Myocyte (in vitro differentiated cells): Measurements from ENCODE around the gene LGR6. TPM values are rescaled to one million over a fixed set of nuclear protein-coding genes. Genes with fewer than 3 reads are reported as not detected.
A peak's percentile ranks its signal among the peaks of the same experiment; 100 is the strongest.

Source experiments
- DNase-seq: peaks from one replicate; pipeline ENCODE4 v3.0.0-alpha.2; 2012; ENCODE audit warnings: low read depth
- total RNA-seq: library from RNA; depleted of rRNA; stranded (reverse); fragments of >200 nt; gene quantifications from 2 replicates; pipeline ENCODE4 v1.2.3, GENCODE V29; 2014

LGR6 gene
- total RNA-seq, 1 donor from 2014 or later = 0.53 TPM

DNA sequence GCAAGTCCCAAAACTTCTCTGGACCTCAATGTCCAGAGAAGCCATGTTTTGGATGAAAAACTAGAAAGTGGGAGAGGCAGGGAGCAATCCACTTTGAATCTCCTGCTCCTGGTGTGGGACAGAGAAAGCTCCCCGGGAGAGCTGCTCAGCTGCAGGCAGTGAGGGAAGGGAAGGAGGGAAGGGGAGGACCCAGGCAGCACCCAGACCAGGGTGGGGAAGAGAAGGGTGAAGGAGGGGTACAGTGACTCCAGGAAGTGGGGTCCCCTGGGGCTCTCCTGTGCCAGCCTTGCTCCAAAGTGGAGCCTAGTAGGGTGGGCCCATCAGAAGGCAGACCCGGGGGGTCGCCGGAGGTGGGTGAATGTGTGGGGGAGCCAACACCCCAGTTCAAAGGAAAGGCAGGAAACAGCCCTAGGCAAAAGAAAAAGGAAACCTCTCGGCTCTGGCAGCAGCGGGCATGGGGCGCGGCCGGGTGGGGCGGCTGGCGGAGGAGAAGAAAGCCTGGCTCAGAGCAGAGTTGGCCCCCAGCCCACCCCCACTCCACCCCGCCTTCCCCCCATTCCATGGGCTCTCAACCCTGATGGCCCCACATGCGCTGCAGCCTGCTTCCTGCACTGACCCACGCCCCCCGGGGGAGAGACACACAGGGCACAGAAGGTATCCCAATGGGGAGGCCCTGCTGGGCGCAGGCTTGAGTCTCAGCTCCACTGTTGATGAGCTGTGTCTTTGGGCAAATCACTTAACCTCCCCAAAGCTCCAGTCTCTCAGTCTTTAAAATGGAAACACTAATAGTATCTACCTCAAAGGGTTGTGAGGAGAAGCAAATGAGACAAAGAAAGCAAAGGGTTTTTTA lies 5.7 kb downstream of the LGR6 start:
- DNase-seq = no peak

DNA sequence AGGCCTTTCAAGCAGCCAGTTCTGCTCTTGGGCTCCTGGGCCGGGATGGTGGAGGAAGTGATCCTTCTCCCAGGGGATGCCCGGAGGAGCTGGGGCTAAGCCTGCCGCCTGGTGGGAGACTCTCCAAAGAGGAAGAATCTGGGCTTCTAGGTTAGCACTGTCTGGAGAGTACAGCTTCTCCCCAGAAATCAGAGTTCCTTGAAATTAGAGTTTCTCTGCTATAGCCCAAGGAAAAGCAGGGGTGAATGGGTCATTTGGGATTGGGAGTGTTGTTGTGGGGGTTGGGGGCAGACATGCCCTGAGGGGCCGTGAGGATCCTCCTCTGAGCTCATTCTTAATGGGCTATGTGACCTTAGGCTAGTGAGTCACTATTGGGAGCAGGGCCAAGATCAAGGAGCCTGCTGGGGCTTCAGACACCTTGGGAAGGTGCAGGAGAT lies 6.5 kb downstream of the LGR6 start:
- DNase-seq = no peak

DNA sequence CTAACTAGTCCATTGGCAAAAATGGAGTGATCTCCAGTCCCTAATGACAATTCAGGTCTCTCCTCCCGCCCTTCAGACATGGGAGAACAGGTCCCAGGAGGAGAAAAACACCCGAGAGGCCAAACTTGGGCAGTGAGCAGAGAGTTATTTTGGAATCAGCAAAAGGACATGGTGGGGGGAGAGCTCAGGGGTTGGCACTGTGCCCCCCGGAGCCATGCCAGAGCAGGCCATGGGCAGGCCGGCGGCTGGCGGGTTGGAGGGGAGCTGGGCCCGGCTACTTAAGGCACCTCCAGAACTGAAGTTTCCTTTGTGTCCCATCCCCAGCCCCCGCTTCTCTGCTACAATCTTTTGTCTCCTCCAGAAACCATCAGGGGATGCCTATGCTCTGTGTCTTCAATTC lies 7.1 kb downstream of the LGR6 start:
- DNase-seq = no peak

DNA sequence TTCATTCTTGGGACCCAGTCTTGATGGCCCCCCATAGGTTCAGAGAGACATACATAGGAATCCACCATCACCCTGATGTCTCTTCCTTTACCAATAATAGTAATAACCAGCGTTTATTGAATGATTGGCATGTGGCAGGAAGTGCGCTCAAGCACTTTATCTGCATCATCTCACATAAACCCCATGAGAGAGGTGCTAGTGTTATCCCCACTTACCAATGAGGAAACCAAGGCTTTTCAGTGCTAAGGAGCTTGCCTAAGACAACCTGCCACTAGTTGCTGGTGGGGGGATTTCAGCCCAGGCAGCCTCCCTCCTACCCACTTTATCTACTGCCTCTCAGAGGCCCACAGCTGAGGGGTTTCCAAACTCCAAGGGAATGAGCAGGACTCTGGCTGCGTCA lies 7.7 kb downstream of the LGR6 start:
- DNase-seq = no peak

DNA sequence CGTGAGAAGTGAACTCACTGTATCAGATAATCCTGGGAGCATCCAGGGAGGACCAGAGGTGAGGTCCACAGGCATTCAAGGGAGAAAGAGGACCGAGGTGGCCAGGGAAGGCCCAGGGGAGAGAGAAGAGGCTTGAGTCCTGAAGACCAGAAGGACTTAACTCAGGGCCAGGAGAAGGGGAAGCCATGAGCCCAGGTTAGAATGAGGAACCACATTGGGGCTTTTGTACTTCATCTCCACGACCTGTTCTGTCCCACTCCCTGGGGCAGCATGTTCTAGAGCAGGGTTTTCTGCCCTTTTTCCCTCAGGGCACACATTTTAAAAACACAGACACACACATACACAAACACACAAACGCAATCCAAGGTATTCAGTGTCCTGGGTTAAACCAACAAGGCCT lies 8.4 kb downstream of the LGR6 start:
- DNase-seq = no peak

DNA sequence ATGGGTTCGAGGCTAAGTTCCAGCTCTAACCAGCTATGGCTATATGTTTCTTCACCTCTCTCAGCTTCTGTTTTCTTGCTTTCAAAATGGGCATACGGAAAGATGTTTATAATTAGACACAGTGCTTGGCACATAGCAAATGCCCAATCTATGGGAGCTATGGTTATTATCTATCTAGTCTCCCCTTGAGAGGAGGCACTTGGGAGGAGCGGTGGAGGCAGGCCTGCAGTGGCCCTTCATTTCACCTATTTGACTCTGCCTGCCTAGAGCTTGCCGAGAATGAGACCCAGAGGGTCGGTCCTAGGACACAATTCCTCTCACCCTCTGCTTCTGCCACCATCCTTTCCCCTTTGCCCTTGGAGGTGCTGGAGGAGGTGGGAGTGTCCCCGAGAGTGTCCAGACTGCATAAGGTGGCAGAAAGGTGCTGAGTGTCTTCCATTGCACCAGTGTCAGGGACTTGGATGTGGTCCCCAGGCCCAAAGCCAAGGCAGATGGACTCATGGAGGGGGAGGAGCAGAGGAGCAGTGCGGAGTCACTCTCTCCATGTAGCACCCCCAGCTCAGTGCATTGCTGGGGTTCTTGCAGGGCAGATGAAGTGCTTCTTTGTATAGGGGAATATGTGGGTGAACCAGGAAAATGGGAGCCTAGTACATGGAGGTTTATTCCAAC lies 9.0 kb downstream of the LGR6 start:
- DNase-seq = no peak

DNA sequence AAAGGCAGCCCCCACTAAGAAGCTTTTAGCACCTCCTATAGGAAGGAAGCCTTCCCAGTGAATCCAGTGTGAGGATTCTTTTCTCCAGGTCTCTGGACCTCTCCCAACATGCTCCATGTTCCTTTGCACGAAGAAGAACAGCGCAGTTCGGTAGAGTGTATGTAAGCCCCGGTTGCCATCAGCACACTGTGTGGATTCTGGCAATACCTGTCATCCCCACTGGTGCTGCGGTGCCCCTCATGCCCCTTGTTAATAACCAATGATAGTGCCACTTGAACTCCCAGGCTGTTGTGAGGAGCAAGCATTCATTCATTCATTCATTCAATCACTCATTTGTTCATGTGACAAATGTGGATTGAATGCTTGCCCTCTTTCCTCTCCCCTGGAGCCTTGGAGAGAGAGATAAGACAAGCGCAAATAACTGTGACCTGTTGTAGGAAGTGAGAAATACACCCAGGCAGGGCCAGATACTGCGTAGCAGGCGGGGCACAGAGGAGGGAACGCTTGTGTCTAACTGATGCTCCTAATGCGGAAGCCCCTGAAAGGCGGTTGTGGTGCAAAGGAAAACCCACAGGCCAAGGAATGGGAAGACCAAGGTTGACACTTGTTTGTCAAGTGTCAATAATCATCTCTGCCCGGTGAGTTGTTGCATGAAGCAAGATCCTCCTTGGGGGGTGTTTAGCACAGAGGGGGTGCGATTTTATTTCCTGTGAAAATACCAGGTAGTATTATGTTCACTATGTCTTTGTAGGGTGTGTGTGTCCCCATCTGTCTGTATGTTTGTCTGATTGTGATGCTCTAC lies 9.8 kb downstream of the LGR6 start:
- DNase-seq = no peak

DNA sequence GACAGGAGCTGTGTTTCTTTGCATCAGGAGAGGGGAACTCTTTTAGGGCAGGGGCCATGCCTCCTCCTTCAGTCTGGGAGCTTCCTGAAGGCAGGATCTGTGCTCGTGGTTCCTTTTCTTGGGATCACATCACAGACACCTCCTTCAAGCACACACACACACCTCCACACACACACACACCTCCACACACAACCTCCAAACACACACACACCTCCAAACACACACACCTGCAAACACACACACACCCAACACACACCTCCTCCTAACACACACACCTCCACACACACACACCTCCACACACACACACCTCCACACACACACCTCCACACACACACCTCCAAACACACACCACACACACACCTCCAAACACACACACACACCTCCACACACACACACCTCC lies 10.5 kb downstream of the LGR6 start:
- DNase-seq = no peak

DNA sequence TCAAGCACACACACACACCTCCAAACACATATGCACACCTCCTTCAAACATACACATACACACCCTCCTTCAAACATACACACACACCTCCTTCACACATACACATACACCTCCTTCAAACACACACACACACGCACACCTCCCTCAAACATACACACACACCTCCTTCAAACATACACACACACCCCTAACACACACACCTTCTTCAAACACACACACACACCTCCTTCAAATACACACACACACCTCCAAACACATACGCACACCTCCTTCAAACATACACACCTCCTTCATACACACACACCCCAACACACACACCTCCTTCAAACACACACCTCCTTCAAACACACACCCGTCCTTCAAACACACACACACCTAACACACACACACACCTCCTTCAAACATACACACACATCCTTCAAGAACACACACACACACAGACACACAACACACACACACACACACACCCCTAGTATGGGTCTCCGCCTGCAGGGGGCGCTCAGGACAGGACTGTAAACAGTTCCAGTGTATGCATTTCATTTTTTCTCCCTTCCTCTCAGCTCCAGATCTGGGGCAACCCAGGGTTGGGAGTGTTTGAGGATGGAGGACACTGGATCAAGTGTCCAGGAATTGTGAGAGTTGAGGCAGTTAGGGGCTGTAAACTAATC lies 12.1 kb downstream of the LGR6 start:
- DNase-seq = no peak

- peak; percentile 81 for DNase-seq
Measured at GRCh38 chr1:202207292-202207691, 13.7 kb downstream of the LGR6 start.

- no peak for DNase-seq
Measured at GRCh38 chr1:202208351-202208857, 14.8 kb downstream of the LGR6 start.

GRCh38 chr1:202210385-202210784 lies 16.8 kb downstream of the LGR6 start:
- peak; percentile 80 for DNase-seq

DNA sequence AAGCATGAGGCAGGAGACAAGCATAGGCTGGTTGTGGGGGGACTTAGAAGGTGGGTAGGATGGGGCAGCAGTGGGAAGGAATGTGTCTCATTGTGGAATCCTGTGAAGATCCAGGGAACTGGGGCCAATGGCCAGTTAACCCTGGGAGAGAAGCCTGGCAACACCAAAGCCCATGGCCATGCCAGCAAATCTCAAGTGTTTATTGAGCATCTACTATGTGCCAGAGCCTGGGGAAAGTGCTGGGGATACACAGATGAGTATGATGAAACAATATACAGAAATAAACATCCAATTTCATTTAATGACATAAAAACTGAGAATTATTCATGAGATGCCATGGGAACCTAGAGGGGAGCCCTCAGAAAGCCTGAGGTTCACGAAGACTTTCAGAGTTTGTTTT lies 17.4 kb downstream of the LGR6 start:
- DNase-seq = no peak

- DNase-seq = no peak
Measured at GRCh38 chr1:202212787-202213186, 19.2 kb downstream of the LGR6 start.

- peak; percentile 51 for DNase-seq
Measured at GRCh38 chr1:202213361-202214088, 19.9 kb downstream of the LGR6 start.

- DNase-seq = no peak
Measured at GRCh38 chr1:202214089-202214843, 20.7 kb downstream of the LGR6 start.

GRCh38 chr1:202215472-202216130 lies 22.0 kb downstream of the LGR6 start:
- DNase-seq = no peak

DNA sequence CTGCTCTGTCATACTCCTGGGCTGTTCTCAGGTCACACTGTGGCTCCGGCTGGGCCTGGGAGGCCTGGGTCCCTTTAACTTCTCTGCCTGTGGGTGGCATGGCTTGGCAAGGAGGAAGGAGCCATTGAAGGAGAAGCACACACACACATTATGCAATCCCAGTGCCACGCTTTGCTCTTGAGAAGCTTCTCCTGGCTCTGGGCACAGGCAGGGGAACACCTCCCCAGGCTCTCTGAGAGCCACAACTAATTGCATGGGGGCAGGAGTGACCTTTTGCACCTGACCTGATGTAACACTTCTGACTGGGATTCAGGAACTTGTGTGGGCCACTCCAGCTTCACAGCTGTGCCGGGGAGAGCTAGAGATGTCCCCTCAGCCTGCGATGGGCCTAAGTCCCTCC lies 23.1 kb downstream of the LGR6 start:
- DNase-seq = no peak

GRCh38 chr1:202217516-202217915 lies 23.9 kb downstream of the LGR6 start:
- no peak for DNase-seq
